ENCODE data around the gene PCBP3.

Gene PCBP3

DNA sequence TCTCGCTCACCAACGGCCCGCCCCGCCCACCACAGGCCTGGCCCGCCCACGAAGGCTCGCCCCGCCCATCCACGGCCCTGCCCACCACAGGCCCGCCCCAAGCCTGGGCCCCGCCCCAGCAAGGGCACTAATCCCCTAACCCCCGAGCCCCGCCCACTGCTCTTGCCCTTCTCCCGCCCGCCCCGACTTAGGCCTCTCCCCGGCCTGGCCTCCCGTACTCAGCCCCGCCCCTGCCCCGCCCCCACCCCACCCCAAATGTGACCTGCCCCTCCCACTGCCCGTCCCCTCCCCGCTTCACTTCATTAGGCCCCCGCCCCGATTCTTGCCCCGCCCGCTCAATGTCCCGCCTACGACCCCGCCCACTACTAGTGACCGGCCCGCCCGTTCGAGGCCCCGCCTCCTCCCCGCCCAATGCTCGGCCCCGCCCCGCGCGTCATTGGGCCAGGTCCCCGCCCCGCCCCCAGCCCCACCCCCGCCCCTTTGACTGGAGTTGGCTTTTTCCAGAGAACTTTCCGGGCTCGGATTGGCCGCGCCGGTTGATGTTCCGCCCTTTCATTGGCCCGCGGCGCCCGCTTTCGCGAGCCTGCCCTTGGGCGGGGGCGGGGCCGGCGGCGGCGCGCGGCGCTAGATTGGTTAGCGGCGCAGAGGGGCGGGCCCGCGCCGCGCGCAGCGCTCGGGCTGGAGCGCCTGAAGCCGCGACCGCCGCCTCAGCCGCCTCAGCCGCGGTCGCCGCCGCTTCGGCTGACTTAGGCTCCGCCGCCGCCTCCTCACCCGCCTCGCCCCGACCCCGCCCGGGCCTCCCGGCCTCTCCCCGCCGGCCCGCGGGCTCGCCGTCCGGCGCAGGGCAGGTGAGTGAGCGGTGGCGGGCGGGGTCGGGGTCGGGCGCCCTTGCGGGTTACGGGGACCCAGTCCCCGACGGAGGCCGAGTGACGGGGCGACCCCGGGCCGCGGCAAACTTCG is at the start of gene PCBP3:
Gene PCBP3 (plus strand): TSS at position 705 of the 960 bp plus-strand sequence. CDS start 206,361 bp downstream, outside the sequence.
- Histone ChIP-seq H3K27ac (peak within 1 kb of the TSS; percentile 62), H3K27me3 (ENCODE audit: insufficient read depth, low read depth, severe bottlenecking) (no peaks in the 10 kb centered on the region), H3K36me3 (no peaks in the 10 kb centered on the region), H3K4me3 (ENCODE audit: low read depth, low read length) (peak within 1 kb of the TSS; percentile 68), H3K9me3 (ENCODE audit: severe bottlenecking) (peaks cover 4% of the 10 kb centered on the region)
- DNase-seq: peak; percentile 96
- TF ChIP-seq, protein P1, sequence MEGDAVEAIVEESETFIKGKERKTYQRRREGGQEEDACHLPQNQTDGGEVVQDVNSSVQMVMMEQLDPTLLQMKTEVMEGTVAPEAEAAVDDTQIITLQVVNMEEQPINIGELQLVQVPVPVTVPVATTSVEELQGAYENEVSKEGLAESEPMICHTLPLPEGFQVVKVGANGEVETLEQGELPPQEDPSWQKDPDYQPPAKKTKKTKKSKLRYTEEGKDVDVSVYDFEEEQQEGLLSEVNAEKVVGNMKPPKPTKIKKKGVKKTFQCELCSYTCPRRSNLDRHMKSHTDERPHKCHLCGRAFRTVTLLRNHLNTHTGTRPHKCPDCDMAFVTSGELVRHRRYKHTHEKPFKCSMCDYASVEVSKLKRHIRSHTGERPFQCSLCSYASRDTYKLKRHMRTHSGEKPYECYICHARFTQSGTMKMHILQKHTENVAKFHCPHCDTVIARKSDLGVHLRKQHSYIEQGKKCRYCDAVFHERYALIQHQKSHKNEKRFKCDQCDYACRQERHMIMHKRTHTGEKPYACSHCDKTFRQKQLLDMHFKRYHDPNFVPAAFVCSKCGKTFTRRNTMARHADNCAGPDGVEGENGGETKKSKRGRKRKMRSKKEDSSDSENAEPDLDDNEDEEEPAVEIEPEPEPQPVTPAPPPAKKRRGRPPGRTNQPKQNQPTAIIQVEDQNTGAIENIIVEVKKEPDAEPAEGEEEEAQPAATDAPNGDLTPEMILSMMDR (IDR thresholded peaks at IDR 0.05; ENCODE audit: low read depth, low read length): no peak

DNA sequence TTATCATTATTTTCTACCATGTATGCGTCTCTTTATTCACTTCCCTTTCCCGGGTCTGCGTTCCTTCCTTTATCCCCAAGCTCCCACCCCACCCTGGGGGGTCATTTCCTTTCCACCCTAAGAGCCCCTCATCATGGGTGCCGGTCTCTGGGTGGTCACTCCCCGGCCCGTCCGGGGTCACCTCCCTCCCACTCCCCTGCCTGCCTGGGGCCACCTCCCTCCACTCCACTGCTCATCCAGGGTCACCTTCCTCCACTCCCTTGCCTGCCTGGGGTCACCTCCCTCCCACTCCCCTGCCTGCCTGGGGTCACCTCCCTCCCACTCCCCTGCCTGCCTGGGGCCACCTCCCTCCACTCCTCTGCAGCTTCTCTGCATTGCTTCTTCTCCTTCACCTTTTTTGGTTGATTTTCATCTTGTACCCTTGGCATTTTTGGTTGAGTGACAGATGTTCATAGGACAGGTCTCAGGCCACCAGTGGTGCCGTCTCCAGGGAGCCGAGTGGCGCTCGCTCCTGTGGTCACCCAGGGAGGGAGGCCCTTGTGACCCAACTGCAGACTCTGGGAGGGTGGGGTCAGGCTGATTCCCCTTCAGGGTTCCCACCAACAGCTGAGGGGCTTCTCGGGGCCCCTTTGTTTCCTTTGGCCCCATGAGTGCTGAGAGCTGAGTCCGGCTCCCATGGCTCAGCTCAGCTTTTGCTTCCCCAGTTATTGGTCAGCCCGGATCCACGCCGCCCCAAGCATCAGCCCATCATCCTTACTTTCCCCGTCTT is 48.6 kb upstream of the PCBP3 start:
- Histone ChIP-seq H3K36me3 (no peaks in the 10 kb centered on the region), H3K4me3 (ENCODE audit: low read depth, low read length) (no peak overlapping the region), H3K27me3 (ENCODE audit: insufficient read depth, low read depth, severe bottlenecking) (no peaks in the 10 kb centered on the region), H3K9me3 (ENCODE audit: severe bottlenecking) (peaks cover 3% of the 10 kb centered on the region), H3K27ac (no peak overlapping the region)
- TF ChIP-seq, protein P1 (IDR thresholded peaks at IDR 0.05; ENCODE audit: low read depth, low read length): no peak
- no peak for DNase-seq

DNA sequence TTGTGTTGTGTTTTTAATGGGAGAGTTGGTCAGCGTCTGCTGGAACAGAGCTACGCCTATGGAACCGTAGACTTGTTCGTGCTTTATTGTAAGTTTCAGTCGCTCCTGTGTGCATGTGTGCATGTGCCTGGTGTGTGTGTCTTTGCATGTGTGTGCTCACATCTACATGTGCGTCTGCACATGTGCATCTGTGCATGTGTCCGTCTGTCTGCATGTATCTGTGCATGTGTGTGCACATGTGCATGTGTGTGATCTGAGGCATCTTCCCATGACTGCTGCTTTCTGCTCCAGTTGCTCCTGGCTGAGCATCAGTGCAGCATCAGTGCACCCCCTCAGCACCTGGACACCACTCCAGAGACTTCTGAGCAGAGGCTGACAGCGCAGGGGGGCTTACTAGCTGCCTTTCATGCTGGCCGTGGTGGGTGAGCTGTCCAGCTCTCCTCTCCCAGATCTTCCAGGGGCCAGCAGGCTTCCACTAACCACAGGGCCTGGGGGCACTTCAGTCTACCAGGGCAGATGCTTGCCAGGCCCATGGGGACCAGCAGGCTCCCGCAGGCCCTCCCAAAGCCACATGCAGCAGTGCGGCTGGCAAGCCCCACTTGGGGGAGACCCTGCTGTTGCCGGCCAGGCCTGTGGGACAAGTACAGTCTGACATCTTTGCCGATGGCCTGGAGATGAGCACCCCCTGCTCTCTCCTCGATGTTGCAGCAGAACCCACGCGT is 47.8 kb upstream of the PCBP3 start:
- Histone ChIP-seq H3K27me3 (ENCODE audit: insufficient read depth, low read depth, severe bottlenecking) (no peaks in the 10 kb centered on the region), H3K9me3 (ENCODE audit: severe bottlenecking) (no peaks in the 10 kb centered on the region), H3K4me3 (ENCODE audit: low read depth, low read length) (no peak overlapping the region), H3K36me3 (no peaks in the 10 kb centered on the region), H3K27ac (no peak overlapping the region)
- TF ChIP-seq, protein P1 (IDR thresholded peaks at IDR 0.05; ENCODE audit: low read depth, low read length): no peak
- DNase-seq: no peak

DNA sequence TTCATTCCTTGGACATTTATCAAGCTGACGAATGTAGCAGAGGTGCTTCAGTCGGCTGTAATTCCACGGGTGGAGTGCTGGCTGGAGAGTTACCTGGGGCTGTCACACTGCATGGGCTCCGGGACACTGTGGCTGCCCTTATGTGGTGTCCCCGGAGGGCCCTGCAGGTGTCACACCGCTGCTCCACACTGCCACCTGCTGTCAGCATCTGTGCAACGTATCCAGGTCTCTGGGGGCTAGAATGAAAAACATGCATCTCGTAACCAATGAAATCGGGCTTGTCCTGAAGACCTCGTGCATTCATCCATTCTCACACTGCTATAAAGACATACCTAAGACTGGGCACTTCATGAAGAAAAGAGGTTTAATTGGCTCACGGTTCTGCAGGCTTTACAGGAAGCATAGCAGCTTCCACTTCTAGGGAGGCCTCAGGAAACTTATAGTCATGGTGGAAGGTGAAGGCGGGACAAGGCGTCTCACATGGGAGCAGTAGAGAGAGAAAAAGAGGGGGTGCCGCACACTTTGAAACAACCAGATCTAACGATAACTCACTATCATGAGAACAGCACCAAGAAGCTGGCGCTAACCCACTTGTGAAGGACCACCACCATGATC is 46.7 kb upstream of the PCBP3 start:
- H3K27me3 ChIP-seq (ENCODE audit: insufficient read depth, low read depth, severe bottlenecking): no peaks in the 10 kb centered on the region

DNA sequence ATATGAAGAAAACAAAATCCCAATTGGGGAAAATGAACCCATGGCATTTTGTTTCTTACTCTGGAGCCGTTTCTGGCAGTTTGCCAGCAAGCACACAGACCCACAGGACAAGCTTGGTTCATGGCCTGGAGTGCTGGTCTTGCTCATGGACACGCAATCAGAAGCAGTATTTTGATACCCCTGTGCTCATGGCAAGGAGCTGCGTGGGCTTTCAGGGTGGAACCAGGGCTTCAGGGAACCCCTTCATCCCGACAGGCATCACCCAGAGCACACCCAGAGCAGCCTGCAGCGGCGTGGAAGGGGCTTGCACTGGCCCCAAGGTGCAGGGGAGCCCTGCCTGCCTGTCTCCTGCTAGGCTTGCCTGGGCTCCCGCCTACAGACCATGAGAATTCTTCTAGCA is 45.4 kb upstream of the PCBP3 start:
- Histone ChIP-seq H3K27ac (no peak overlapping the region), H3K36me3 (no peaks in the 10 kb centered on the region), H3K9me3 (ENCODE audit: severe bottlenecking) (no peaks in the 10 kb centered on the region), H3K27me3 (ENCODE audit: insufficient read depth, low read depth, severe bottlenecking) (no peaks in the 10 kb centered on the region), H3K4me3 (ENCODE audit: low read depth, low read length) (no peak overlapping the region)
- TF ChIP-seq, protein P1 (IDR thresholded peaks at IDR 0.05; ENCODE audit: low read depth, low read length): no peak
- no peak for DNase-seq

More for the DNA sequence above, 46.7 kb upstream of the PCBP3 start:
- Histone ChIP-seq H3K4me3 (ENCODE audit: low read depth, low read length) (no peak overlapping the region), H3K9me3 (ENCODE audit: severe bottlenecking) (no peaks in the 10 kb centered on the region), H3K36me3 (no peaks in the 10 kb centered on the region), H3K27ac (no peak overlapping the region)
- TF ChIP-seq, protein P1 (IDR thresholded peaks at IDR 0.05; ENCODE audit: low read depth, low read length): peak; percentile 98
- peak; percentile 88 for DNase-seq

Measured in WERI-Rb-1 (cell line).